GM10847 (cell line): ENCODE measurements around the gene RASSF1.

Source experiments
- POLR2A ChIP-seq: IDR thresholded peaks from 2 replicates; pipeline ENCODE4 v1.6.1; 2011; ENCODE audit not compliant: insufficient read length; ENCODE audit errors: extremely low read depth

The RASSF1 gene

DNA sequence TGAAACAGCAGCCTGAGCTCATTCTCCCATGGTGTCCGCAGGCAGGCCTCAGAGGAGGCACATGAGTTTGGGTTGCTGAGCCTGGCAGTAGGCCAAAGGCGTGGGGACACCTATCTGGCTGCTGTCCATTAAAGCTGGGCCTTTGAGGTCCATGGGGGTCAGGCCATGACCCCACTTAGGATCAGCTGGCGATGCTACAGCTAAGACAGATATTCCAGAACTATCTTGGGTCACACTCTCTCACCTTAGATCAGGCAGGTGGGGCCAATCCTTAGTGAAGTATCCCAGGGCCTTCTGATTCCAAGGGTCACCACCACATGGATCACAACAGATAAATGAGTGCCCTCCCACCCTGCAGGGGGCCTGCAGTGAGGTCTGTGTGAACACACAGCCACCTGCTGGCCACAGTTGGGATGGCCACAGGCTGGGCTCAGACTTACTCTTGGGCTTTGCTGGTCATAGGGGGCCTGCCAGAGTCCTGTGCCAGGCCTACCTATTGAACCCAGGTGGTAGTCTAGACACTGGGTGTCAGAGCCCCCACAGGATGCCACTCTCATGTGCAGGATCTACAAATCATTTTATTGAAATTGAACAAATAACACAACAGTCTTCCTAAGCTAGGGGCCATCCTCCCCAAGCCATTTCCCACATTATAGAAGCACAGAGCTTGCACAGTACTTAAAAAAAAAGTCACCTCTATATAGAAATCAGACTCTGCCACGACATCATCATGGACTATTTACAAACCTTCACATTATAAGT lies 16.1 kb downstream of the RASSF1 start:
- no peak for TF ChIP-seq POLR2A

DNA sequence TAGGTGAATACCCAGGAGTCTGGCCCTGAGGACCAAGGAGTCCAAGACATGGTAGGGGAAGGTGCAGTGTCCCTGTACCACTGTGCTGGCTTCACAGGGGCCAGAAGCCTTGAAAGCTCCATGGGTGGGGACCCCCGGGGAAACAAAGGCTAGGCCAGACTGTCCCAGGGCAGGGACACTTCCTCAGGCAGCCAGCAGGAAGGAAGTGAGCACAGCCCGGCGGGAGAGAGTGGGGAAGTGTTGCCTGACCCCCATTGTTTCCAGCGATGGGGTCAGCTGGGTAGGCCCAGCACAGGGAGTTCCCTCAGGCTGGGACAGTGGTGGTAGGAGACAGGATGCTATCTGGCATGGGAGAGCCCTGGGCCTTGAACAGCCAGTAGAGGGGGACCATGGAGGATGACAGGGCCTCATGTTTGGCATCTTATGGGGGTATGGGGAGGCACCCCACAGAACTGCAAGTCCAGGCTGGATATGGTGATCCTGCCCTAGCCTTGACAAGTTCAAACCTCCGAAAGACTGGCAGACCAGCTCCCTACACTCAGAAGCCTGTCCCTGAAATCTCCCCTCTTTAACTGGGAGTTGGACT lies 16.9 kb downstream of the RASSF1 start:
- TF ChIP-seq POLR2A: no peak

DNA sequence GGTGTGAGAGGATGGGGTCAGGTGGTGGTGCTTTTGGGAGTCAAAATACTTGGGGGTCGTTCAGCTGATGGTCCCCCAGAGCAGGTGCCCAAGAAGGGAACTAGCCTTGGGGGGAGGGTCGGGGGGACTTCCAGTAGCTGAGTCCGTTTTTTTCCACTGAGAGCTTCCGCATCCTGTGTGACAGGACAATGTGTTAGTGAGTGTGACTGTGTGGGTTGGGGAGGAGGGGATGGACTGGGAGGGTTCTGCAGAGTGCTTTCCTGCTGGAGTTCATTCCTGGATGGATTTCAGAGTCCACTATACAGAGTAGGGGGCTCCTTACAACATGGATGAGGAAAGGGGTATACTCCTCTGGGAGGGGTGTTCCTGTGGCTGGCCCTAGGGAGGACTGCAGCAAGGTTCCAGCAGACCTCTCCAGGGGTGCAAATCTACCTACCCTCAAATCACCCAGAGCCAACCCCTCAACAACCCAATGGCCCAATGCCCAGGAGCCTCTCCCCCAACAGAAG lies 17.5 kb downstream of the RASSF1 start:
- TF ChIP-seq POLR2A: no peak

GRCh38 chr3:50322386-50323091 lies 18.1 kb downstream of the RASSF1 start, which contains the start of gene HYAL2:
HYAL2 (minus strand) TSS chr3:50322745; CDS start chr3:50320489, 2,256 bp downstream.
- no peak for TF ChIP-seq POLR2A

GRCh38 chr3:50322115-50322385 lies 18.6 kb downstream of the RASSF1 start:
- no peak for TF ChIP-seq POLR2A

DNA sequence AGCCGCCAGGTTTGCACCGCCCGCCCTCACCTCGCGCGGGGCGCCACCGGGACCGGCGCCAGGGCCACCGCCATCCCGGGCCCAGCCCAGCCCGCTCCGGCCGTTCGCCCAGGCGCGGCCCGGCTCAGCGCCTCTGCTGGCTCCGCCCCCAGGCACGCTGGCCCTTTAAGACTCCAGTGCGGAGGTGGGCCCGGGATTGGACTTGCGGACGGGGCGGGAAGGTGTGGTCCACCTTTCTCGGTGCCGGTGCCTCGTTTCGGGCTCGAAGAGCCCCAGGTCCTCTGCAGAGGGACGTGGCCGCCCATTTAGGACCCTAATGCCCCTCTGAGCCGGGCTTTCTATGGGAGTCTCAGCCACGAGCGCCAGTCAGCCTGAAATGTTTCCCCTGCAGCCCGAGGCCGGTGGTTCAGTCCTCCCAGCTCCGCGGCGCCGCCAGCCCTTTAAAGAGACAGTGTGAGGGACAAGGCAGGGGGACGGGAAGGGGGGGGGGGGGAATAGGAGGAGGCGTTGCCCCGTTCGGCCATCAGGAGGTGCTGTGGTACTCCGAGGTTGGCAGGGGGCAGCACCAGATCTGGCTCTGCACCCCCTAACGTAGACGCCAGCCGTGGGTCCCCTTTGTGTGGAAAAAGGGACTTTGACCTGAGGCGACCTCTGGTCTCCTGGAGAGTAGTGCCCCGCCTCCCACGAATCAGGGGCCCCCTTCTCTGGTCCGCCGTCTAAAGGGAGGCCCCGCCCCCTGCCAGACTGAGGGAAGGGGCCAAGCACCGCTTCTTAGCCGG lies 19.1 kb downstream of the RASSF1 start:
- TF ChIP-seq POLR2A: peak; percentile 78

DNA sequence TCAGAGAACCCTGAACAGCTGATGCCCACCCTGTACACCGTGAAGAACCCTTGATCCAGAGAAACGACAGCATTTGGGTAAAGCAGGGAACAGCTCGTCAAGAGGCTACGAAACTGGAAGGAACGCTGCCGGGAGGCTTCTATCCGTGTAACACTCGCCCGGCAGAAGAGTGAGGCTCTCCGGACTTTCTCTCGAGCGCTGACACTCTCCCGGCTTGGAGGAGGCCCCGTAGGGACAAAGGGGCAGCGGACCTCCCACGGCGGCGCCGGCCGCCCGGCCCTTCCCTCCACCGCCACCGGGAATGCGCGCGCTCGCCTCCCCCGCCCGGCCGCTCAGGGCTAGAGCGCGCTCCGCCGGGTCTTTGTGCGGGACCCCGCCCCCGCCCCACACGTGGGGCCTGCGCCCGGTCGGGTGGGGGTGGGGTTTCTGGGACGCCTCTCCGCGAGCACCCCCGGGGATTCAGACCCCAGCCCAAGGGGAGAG lies 19.7 kb downstream of the RASSF1 start:
- no peak for TF ChIP-seq POLR2A

GRCh38 chr3:50319894-50320625 lies 20.6 kb downstream of the RASSF1 start:
- TF ChIP-seq POLR2A: no peak

GRCh38 chr3:50319181-50319893 lies 21.3 kb downstream of the RASSF1 start:
- TF ChIP-seq POLR2A: no peak

DNA sequence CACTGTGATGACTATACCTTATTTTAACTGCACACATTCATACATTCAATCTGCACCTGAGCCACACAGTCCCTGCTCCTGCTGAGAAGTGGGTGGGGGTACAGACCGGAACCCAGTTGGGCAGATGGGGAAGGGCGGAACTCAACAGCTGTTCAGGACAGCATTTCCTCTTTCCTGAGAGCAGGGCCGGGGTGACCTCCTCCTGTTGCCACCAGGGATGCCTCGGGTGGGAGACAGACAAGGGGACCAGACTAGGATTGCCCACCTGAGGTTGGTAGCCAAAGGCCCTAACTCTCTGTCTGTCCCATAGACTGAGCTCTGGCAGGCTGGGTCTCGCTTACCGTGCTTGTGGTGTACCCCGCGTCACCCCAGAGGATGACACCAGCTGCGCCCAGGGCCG lies 22.0 kb downstream of the RASSF1 start:
- no peak for TF ChIP-seq POLR2A

GRCh38 chr3:50318163-50318562 lies 22.5 kb downstream of the RASSF1 start:
- TF ChIP-seq POLR2A: no peak

DNA sequence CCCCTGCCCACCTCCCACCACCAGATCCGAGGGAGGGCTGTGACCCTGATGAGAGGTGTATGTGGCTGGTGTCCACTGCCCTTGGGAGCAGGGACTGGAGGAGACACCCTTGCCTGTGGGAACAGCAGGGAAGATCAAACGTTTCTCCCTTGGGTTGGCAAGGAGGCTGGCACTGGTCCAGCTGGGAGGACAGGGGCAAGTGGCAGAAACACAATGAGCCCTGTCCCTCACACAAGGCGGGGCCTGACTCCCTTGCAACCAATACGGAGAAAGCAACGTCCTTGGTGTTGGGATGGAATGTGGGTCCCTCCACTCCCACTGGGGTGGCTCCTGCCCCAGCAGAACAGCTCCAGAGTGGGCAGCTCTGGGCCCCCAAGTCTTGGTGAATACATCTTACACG lies 23.3 kb downstream of the RASSF1 start:
- TF ChIP-seq POLR2A: no peak

DNA sequence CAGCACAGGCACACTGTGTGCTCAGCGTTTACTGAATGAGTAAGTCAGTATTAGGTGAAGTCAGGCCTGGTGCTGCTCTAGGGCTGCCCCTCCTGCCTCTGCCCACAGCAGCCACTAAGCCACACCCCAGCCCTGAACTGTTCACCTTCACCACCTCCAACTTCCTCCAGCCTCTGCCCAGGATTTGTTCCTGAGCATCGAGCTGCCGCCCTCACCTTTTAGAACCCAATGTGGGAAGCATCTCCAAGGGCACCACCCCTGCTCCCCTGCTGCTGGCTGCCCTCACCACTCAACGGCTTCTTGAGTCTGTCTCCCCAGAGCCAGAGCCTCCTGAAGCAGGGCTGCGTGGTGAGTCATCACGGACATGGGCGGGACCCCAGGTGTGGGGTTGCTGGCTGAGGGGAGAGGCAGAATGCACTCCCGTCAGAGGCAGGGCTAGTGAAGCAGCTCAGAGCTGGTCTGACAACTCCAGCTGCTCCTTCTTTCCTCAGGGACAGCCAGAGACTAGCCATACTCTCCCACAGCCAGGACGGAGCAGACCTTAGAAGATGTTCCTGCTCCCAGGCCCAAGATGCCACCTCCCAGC lies 23.9 kb downstream of the RASSF1 start:
- TF ChIP-seq POLR2A: no peak

DNA sequence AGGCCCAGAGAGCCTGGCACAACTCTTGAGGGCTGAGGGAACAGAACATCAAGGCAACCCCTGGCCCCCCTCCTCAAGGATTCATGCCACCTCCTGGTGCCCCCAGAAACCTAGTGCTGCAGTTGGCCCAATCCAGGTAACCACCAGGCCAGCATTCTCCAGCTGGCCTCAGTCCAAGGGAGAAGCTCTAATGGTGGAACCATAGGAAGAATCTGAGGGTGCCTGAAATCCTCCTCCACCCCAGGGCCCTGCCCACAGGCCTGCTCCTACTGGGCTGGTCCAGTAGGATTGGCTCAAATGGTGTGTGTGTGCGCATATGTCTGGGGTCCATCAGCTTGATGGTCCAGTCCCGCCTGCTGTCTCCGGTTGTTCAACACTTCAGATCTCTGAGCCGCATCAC lies 25.8 kb downstream of the RASSF1 start:
- TF ChIP-seq POLR2A: no peak

- no peak for TF ChIP-seq POLR2A
These were observed 26.3 kb downstream of the RASSF1 start for GRCh38 chr3:50314342-50314741.
